ENCODE data around the gene KCNJ4.
"Not testable (repeated sequence)": the region's sequence is repeated elsewhere in the genome, so short reads cannot be mapped to it uniquely, and the experiment has no call there.

Gene KCNJ4

GRCh38 chr22:38381371-38381770 is 73.6 kb downstream of the KCNJ4 start:
- DNase-seq (ENCODE audit: low read depth in 2 of 2), result not testable (repeated sequence)
